Right lobe of liver (tissue), 6 donors: ENCODE results near the gene EFCAB14. TPM values are rescaled to one million over a fixed set of nuclear protein-coding genes. Genes with fewer than 3 reads are reported as not detected.
"Not testable (repeated sequence)": the region's sequence is repeated elsewhere in the genome, so short reads cannot be mapped to it uniquely, and the experiment has no call there.

Experiments used
- ATAC-seq, 4 donors: fragments of 200-7000 bp; cut with Tn5 transposase; one replicate each; pipeline ENCODE4 v1.9.1; 2020; ENCODE audit warnings: mild to moderate bottlenecking in 4 of 4, moderate library complexity in 4 of 4
- DNase-seq, 3 donors: peaks; one replicate each; pipeline ENCODE4 v3.0.0-alpha.2; 2020
- H3K27ac ChIP-seq, 3 donors: fragments of 200-600 bp; one replicate each; pipeline ENCODE4 v1.8.0; 2022
- H3K27me3 ChIP-seq, 2 donors: fragments of 200-600 bp; one replicate each; pipeline ENCODE4 v1.8.0; 2022
- H3K36me3 ChIP-seq, 4 donors: fragments of 200-600 bp; sonication (generic) in 1 of 4; one replicate each; pipeline versions ENCODE4 v1.5.1 to v1.8.0; 2017 to 2022; ENCODE audit warnings: control low read depth in 1 of 4
- H3K4me1 ChIP-seq, 4 donors: fragments of 200-600 bp; sonication (generic) in 1 of 4; one replicate each; pipeline versions ENCODE4 v1.5.1 to v1.8.0; 2017 to 2022; ENCODE audit warnings: control low read depth in 1 of 4
- H3K4me3 ChIP-seq, 3 donors: fragments of 200-600 bp; one replicate each; pipeline ENCODE4 v1.8.0; 2022
- H3K9me3 ChIP-seq, 4 donors: fragments of 200-600 bp; sonication (generic) in 1 of 4; one replicate each; pipeline versions ENCODE4 v1.5.1 to v1.8.0; 2017 to 2022; ENCODE audit warnings: control low read depth in 1 of 4
- CTCF ChIP-seq, 4 donors: fragments of 200-600 bp in 3 of 4; fragments of 450-650 bp in 1 of 4; IDR thresholded peaks; one replicate each; pipeline versions ENCODE4 v1.5.1 to v1.8.0; 2016 to 2022; ENCODE audit warnings: antibody characterized with exemption in 4 of 4, mild to moderate bottlenecking in 2 of 4
- POLR2A ChIP-seq: fragments of 450-650 bp; IDR thresholded peaks from one replicate; pipeline ENCODE4 v1.6.1; 2017; ENCODE audit warnings: antibody characterized with exemption, mild to moderate bottlenecking
- WGBS: methylation state at CpG from one replicate; pipeline ENCODE4 v1.1.6; 2018; ENCODE audit warnings: low coverage, low lambda C conversion rate; ENCODE audit not compliant: insufficient coverage; ENCODE audit errors: missing lambda C conversion rate; 5-methylcytosine and 5-hydroxymethylcytosine counted together
- intact Hi-C, 2 donors: fragments of 100-400 bp; cut with DNase I; formaldehyde crosslinking; loops; one replicate each; pipeline versions ENCODE4 v1.11.2 to v1.14.1; 2022
- total RNA-seq, 6 experiments: library from RNA; depleted of rRNA in 2 of 6; stranded (reverse); fragments of >200 nt in 2 of 6; fragmentation: NEBNext Ultra II Directional in 3 of 6; extraction: Animal tissue kit (Norgen Biotek cat#: 25700) in 3 of 6; gene quantifications; one replicate each; pipeline versions ENCODE4 v1.1.0 to v1.2.4, GENCODE V29; 2016 to 2023
- donor health status: DM: no; HTN: yes; CAD: no.
- donor health status: DM: no; HTN: no; CAD: no.
- donor health status: DM: no; HTN: no; CAD: no.
- donor health status: DM: no; HTN: yes; CAD: no.
- donor health status: DM: no; HTN: yes; CAD: no.

EFCAB14 gene
- total RNA-seq, 6 experiments from 2014 or later = 41.5 to 56.9 (median 43.5) TPM

- DNase-seq (no peak), ATAC-seq (no peak)
- no peak overlapping the region for H3K27ac ChIP-seq
Observed at GRCh38 chr1:46755121-46755520, 36.2 kb upstream of the EFCAB14 start.

GRCh38 chr1:46754707-46755106, 35.8 kb upstream of the EFCAB14 start:
- DNase-seq, H3K27me3 ChIP-seq, H3K9me3 ChIP-seq, H3K27ac ChIP-seq, intact Hi-C loops, H3K4me3 ChIP-seq, ATAC-seq, H3K4me1 ChIP-seq, H3K36me3 ChIP-seq: not testable (repeated sequence)
- WGBS = 69% methylated on average over 4 of the region's 4 CpGs

More at GRCh38 chr1:46755121-46755520, 36.2 kb upstream of the EFCAB14 start:
- no peaks in the 10 kb centered on the region for H3K9me3 ChIP-seq
- H3K27me3 ChIP-seq = no peaks in the 10 kb centered on the region
- TF ChIP-seq CTCF (IDR thresholded peaks at IDR 0.05) (no peak), POLR2A (no peak)
- H3K4me1 ChIP-seq = no peaks in the 10 kb centered on the region
- WGBS = 65% methylated on average over 4 of the region's 4 CpGs
- no peaks in the 10 kb centered on the region for H3K36me3 ChIP-seq
- no peak overlapping the region for H3K4me3 ChIP-seq
- intact Hi-C loops = no loop called here

GRCh38 chr1:46753985-46754384, 35.1 kb upstream of the EFCAB14 start:
- WGBS = 57% methylated on average over 1 of the region's 1 CpG
- no peaks in the 10 kb centered on the region for H3K36me3 ChIP-seq
- DNase-seq = no peak
- H3K27me3 ChIP-seq = no peaks in the 10 kb centered on the region
- no peak overlapping the region for H3K4me3 ChIP-seq
- no peak overlapping the region for H3K27ac ChIP-seq
- H3K4me1 ChIP-seq = no peaks in the 10 kb centered on the region
- no peaks in the 10 kb centered on the region for H3K9me3 ChIP-seq
- intact Hi-C loops = no loop called here
- TF ChIP-seq CTCF (IDR thresholded peaks at IDR 0.05) (no peak), POLR2A (no peak)
- no peak for ATAC-seq

GRCh38 chr1:46749921-46750404, 31.0 kb upstream of the EFCAB14 start:
- H3K27ac ChIP-seq = no peak overlapping the region
- no peaks in the 10 kb centered on the region for H3K4me1 ChIP-seq
- TF ChIP-seq POLR2A (no peak), CTCF (IDR thresholded peaks at IDR 0.05) (no peak)
- H3K27me3 ChIP-seq = no peaks in the 10 kb centered on the region
- WGBS = 27% methylated on average over 6 of the region's 7 CpGs
- H3K4me3 ChIP-seq = no peak overlapping the region
- no peaks in the 10 kb centered on the region for H3K36me3 ChIP-seq
- ATAC-seq (no peak), DNase-seq (no peak)
- no peaks in the 10 kb centered on the region for H3K9me3 ChIP-seq
- intact Hi-C loops = no loop called here

GRCh38 chr1:46749404-46749803, 30.5 kb upstream of the EFCAB14 start:
- no peaks in the 10 kb centered on the region for H3K27me3 ChIP-seq
- H3K27ac ChIP-seq = no peak overlapping the region
- TF ChIP-seq POLR2A (no peak), CTCF (IDR thresholded peaks at IDR 0.05) (no peak)
- WGBS = 79% methylated on average over 1 of the region's 1 CpG
- no peak for ATAC-seq
- no peaks in the 10 kb centered on the region for H3K9me3 ChIP-seq
- intact Hi-C loops = no loop called here
- no peaks in the 10 kb centered on the region for H3K4me1 ChIP-seq
- no peaks in the 10 kb centered on the region for H3K36me3 ChIP-seq
- no peak for DNase-seq
- no peak overlapping the region for H3K4me3 ChIP-seq
